ENCODE results near the gene PXT1. TPM values are rescaled to one million over a fixed set of nuclear protein-coding genes. Genes with fewer than 3 reads are reported as not detected.

PXT1 gene
- total RNA-seq, 3 donors from 2014 or later: 0.16 to 0.19 TPM; not detected in 1

GRCh38 chr6:36345681-36346466, 96.8 kb downstream of the PXT1 start:
- DNase-seq (no peak), ATAC-seq (no peak)
- H3K9me3 Mint-ChIP-seq: no peaks in the 10 kb centered on the region
- peaks cover 4% of the 10 kb centered on the region for H3K27me3 Mint-ChIP-seq (ENCODE audit: low read depth)
- H3K4me3 Mint-ChIP-seq: no peak overlapping the region
- H3K36me3 Mint-ChIP-seq (ENCODE audit: insufficient read depth): no peaks in the 10 kb centered on the region
- peaks cover under 1% of the 10 kb centered on the region for H3K4me1 Mint-ChIP-seq (ENCODE audit: low read depth)

DNA sequence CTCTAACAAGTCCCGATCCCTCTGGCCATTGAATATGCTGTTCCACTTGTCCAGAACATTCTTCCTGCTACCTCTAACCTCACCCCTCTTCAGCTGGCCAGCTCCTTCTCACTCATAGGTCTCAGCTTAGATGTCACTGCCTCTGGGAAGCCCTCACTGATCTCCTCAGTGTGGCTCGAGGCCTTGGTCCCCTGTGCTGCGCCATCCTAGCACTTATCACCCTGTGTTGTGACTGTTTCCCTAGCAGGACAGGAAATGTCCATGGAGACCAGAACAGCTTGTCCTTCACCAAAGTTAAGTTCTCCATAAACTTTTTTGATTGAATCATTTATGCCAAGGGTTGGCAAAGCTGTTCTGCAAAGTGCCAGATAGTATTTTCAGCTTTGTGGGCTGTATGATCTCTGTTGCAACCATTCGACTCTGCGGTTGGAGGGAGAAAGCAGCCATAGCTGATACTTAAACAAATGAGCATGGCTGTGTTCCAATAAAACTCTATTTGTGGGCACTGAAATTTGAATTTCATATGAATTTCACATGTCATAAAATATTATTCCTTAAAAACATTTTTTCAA, 99.5 kb downstream of the PXT1 start:
- Mint-ChIP-seq H3K4me1 (ENCODE audit: low read depth) (peaks cover 5% of the 10 kb centered on the region), H3K27me3 (ENCODE audit: low read depth) (peaks cover 16% of the 10 kb centered on the region), H3K9me3 (no peaks in the 10 kb centered on the region), H3K4me3 (no peak overlapping the region), H3K36me3 (ENCODE audit: insufficient read depth) (no peaks in the 10 kb centered on the region)
- no peak for ATAC-seq
- no peak for DNase-seq

- ATAC-seq: peak; percentile 84 to 87
- Mint-ChIP-seq H3K9me3 (no peaks in the 10 kb centered on the region), H3K27me3 (ENCODE audit: low read depth) (peaks cover 20% of the 10 kb centered on the region), H3K4me1 (ENCODE audit: low read depth) (peaks cover 17% of the 10 kb centered on the region), H3K36me3 (ENCODE audit: insufficient read depth) (no peaks in the 10 kb centered on the region), H3K4me3 (no peak overlapping the region)
- DNase-seq: peak; percentile 74
These were observed 101.8 kb downstream of the PXT1 start for GRCh38 chr6:36340618-36341454.

Other genes with a start within 250 kb of the PXT1 start
- gene BRPF3, start 246.1 kb downstream of the PXT1 start, total RNA-seq: 10 to 100 TPM; 22.7 to 27.8 (median 26.0) TPM
- gene PNPLA1, start 172.8 kb downstream of the PXT1 start, total RNA-seq: under 1 TPM in 1 of 3 donors, not detected in 2; 0.13 TPM
- gene BNIP5, start 106.0 kb downstream of the PXT1 start, total RNA-seq: not detected
- gene ETV7, start 55.2 kb downstream of the PXT1 start, total RNA-seq: 1 to 10 TPM in 2 of 3 donors, under 1 TPM in 1; 0.45 to 4.9 (median 1.7) TPM
- gene KCTD20, start 146 bp upstream of the PXT1 start, total RNA-seq: 10 to 100 TPM; 41.7 to 47.4 (median 44.6) TPM
- gene STK38, start 104.6 kb upstream of the PXT1 start, total RNA-seq: 10 to 100 TPM; 14.2 to 16.6 (median 16.1) TPM
- gene SRSF3, start 151.5 kb upstream of the PXT1 start, total RNA-seq: 100 to 1,000 TPM; 751 to 800 (median 779) TPM
- 10 to 100 TPM; 23.2 to 42.0 (median 28.3) TPM for gene CDKN1A, start 235.9 kb upstream of the PXT1 start, total RNA-seq